GM21786 (cell line): ENCODE results near the gene FEM1C.

Experiments used
- ATAC-seq: cut with Tn5 transposase; IDR thresholded peaks from one replicate; pipeline ENCODE4 v1.9.1; 2021; ENCODE audit not compliant: unreplicated experiment

FEM1C gene

DNA sequence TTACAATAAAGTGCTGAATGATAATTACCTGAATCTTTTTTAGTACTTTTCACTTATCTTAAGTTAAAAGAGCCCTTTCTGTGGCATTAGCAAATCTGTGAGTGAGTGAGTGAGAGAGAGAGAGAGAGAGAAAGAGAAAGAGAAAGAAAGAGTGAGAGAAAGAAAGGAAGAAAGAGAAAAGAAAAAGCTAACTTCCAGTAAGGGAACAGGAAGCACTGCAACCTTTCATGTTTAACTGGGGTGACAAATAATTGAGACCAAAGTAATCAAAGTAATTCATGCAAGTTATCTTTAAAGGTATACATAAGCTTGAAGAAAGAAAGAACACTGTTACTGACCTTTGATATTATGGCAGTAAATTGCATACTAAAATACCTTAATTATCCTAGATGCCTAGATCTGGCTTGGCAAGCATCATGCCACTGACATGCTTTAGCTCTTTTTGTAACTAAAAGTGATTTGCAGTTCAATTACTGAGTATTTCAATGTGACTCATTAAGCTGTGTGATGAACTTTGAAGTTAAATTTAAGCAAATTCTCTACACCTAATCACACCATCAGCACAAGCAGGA lies 21.7 kb downstream of the FEM1C start:
- no peak for ATAC-seq

GRCh38 chr5:115520191-115520590 lies 24.4 kb downstream of the FEM1C start:
- no peak for ATAC-seq

GRCh38 chr5:115516372-115516771 lies 28.2 kb downstream of the FEM1C start:
- no peak for ATAC-seq

GRCh38 chr5:115514220-115514619 lies 30.4 kb downstream of the FEM1C start:
- ATAC-seq = no peak

- ATAC-seq = no peak
These were observed 32.9 kb downstream of the FEM1C start for GRCh38 chr5:115511632-115512031.

DNA sequence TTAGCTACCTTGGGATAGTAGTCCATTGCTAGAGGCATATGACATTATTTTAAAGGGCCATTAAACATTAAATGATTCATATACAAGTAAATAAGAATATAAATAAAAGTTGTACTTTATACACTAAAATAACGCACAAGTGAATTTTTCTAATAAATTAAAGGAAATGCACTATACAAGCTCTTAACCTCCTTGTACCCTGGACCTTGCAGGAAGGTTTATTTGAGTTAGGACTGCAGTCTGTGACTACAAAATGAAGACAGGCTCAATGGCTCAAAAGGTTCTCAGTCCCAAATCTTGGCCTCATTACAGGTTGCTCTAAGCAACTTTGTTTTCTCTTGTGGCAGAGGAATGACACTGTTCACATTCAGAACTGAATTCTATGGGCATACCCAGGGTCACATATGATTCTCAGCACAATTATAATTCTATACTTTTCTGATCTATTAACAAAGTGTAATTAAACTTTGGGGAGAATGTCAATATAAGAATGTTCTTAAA lies 34.4 kb downstream of the FEM1C start:
- no peak for ATAC-seq

DNA sequence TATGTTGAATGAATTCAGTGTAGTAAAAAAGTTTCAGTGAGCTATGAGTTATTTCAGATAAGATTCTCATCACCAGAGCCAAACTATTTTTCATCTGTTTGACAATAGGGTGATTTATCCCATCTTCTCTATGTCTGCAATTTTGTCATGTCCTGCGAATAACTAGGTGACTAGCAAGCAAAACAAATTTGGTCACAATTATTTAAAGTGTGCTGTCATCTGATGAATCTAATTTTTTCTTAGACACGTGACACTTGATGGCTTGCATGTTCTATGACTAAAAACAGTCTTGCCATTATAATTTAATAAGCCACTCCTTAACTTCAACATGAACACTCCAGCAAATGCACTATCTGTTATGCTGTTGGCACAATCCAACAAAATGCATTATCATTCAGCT lies 35.0 kb downstream of the FEM1C start:
- no peak for ATAC-seq

DNA sequence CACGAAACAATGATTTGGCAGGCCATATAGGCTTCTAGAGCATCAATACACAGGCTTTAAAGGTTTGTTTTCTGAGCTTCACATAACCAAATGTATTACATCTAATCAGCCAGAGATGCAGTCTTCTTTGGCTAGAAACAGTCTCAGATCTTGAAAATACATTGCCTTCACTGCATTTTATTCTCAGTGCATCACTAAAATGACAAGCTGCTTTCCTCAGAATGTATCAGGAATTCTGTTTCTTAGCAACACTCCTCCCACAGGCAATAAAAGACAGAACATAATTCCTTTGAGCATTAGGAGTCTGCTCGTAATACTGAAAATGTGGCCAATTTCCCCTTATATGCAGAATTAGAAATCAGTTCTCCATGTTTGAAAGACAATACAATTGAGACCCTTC lies 36.9 kb downstream of the FEM1C start:
- no peak for ATAC-seq

- ATAC-seq = no peak
These were observed 41.2 kb downstream of the FEM1C start for GRCh38 chr5:115503420-115503819.

DNA sequence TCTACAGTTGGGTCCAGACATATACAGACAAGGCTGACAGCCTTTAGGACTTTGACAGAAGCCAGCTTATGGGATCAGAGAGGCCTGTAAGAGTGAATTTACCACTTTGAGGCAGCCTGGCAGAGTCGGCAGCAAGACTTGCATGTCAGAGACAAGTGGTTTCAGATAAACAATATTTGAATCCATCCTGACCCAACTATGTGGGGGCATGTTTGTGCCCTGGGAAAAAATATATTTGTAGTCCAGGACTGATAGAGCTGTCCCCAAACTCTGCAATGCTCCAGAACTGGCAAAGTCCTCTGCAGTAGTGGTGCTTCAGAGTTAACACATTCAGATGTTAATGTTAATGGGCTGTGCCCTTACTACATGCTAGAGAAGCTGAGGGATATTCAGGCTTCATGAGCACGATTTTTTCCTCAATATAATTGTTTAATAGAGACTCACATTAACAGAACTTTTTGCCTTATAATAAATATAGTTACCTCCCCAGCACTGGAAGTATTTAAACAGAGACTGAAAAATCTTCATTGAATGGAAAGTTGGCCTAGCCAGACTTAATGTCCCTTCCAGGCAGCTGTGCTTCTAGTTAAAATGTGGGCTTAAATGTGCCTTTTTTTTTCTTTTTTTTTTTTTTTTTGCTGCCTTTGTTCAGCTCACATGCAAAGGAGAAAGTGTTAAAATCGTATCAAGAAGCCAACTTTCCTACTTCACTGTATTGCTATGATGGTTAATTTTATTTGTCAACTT lies 42.9 kb downstream of the FEM1C start:
- no peak for ATAC-seq

- ATAC-seq = no peak
These were observed 44.4 kb downstream of the FEM1C start for GRCh38 chr5:115500225-115500624.

DNA sequence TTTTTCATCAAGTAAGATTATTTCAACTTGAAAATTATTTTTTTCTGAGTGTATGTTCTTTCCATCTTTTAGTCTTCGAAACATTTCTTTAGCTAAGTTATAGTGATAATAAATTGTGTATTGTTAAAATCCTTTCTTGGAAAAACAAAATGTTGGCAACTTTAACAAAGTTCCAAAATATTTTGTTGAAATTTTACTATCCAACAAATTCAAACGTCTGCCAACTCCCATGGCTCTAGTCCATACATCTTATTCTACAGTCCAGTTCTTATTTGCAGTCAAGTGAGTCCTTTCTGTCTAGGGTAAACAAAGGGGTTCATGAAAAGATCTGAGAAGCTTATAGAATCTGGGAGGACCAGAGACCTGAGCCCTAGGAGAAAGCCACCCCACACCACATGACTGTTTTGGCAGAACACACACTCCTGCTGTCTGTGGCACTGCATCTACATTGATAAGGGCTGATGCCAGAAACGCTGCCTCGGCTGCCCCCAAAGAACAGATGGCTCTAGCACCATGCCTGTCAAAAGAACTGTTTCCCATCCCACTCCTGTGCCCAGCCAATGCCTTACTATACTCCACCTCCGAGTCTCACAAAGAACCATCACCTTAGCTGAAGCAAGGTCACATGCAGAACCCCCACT lies 47.5 kb downstream of the FEM1C start:
- no peak for ATAC-seq

GRCh38 chr5:115494570-115495289 lies 49.8 kb downstream of the FEM1C start:
- ATAC-seq = peak; percentile 59

- ATAC-seq = no peak
These were observed 54.0 kb downstream of the FEM1C start for GRCh38 chr5:115490596-115490995.

DNA sequence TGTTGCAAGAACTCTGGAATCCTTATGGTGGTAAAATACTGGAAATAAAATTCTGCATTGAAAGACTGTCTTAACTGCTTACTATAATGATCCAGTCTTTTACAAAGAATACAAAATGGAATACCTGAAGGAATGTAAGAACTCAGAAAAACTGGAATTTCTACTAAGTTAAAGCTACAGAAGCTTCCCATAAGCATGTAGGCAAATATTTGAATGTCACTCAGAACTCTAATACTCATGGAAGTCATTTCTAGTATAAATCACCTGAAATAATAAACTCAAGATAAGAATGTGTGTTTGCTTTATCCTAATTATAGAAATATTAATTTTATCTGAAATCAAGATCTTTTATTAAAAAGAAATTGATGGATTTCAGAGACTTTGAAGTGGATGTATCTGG lies 54.8 kb downstream of the FEM1C start:
- ATAC-seq = no peak

DNA sequence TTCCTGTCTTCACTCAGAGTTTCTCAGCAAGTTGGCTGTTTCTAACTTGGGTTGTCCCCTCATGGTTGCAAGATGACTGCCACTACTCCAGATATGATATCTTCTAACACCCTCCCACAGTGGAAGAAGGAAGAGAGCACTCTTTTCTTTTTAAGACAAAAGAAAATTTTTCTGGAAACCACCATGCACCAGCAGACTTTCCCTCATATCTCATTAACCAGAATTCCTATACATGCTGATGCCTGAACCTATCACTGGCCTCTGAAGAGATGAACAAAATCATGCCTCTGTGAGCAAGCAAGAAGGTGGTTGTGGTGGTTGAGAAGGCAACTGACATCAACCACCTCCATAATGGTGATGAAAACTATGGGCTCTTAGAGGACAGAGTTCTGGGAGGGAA lies 56.8 kb downstream of the FEM1C start:
- ATAC-seq = peak; percentile 47

- no peak for ATAC-seq
These were observed 57.4 kb downstream of the FEM1C start for GRCh38 chr5:115487168-115487567.

GRCh38 chr5:115486728-115487127 lies 57.8 kb downstream of the FEM1C start:
- no peak for ATAC-seq

DNA sequence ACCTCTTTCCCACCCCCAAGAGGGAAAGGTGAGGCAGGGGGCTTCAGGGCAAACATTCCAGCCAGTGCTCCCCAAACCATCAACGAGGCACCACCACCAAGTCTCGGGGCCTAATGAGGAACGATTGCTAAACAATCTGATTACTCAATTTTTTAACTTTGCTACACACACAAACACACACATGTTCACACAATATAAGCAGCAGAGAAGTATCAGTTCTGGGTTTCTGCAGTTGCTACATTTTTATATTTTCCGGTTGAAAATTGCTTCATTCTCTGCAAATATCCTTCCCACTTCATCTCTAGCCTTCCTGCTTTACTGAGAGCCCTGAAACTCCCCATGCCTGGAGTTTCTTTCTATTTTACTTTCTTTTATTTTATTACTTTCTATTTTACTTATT lies 60.2 kb downstream of the FEM1C start:
- ATAC-seq = no peak

- ATAC-seq = no peak
These were observed 63.7 kb downstream of the FEM1C start for GRCh38 chr5:115480900-115481299.

GRCh38 chr5:115480271-115480670 lies 64.3 kb downstream of the FEM1C start:
- peak; percentile 50 for ATAC-seq
